ENCODE data around the gene FBXW4.

The FBXW4 gene

DNA sequence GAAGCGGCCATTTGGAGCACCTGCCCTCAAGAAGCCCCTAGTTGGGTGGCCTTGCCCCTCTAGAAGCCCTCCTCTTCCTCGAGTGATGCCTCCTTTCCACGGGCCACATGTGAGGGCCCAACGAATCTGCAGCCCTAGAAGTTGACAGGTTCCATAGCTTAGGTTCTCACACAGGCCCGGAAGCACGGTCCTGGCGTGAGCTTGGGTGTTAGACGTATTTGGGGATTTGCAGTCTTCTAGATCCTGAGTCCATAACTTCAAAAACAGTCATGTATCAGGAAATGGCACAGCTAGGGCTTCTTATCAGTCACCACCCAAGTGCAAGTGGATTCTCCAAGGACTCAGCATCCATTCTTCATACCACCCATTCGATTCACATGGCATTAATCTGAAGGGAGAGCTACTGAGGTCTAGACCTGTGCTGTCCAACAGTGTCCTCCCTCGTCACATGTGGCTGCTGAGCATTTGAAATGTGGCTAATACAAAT lies 477 bp upstream of the FBXW4 start:
- DNase-seq: no peak

DNA sequence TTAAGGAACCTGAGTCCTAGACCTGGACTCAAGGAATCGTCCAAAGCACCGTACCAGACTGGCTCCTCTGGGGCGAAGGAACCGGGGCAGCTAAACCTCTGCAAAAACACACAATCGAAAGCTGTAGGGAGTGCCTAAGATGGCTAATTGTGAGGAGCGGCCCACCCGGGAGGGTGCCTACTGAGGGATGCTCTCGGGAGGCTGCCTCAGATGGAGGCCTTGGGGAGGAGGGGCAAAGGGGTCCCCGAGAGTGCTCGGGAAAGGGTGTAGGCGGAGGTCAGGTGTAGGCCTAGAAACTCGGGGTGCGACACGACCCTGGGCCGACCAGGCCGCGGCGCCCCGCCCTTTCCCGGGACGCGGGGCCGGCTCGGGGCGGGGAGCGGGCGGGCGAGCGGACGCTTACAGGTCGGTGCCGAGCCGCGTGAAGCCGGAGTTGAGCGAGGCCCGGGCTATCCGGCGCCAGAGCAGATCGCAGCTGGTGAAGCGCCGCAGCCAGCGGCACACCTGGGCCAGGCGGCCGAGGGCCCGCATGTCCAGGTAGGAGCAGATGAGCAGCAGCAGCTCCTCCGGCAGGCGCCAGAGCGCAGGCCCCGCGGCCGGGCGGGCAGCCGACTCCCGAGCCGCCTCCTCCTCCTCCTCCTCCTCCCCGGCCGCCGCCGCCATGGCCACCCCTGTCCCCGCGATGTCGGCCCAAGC lies 844 bp downstream of the FBXW4 start:
- no peak for DNase-seq

DNA sequence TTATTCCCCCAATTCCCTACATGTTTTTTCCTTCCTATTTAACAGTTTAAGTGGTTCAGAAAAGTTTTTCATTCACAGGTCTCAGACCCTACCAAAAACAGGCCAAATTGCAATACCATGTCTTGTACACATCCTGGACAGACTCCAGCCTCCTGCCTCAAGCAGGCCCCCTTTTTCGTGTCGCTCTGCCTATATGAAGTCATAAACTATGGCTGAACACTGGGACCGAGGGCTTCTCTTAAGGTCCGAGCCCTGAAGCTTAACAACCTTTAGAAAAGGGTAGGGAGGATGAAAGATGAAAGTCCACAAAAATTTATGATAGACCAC lies 1.4 kb downstream of the FBXW4 start:
- DNase-seq: no peak

DNA sequence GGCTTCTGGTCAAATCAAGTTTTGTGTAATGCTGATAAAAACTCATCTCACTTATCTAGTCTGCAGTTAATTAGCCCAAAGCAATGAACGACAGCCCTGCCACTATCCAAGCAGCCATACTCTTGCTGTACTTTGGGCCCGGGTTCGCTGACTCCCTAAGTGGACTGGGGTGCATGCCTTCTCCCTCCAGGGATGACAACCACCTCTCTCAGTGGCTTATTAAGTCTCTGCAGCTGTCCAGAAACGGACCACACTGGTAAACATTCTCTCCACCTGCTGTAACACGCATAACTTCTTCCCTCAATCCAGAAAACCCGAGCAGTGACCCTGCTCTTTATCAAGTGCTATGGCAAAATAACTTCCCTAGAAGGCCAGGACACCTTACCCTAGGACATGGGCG lies 3.9 kb downstream of the FBXW4 start:
- no peak for DNase-seq

DNA sequence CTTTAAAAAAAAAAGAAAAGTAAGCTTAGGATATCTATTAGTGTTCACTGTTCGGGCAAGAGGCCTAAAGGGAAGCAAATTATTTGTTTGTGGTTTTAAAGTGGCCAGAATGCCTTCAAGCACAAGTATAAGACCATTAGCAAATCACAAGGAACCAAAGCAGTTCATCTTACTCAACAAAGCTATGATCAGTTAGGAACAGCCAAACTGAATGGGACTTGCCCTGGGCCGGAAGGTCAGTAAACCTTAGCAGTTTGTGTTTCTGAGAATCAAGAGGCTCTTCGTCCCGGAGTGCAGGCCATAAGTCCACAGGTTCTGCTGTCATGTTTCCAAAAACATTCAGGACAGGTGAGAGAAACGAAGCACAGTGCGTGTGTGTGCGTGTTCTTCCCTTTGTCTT lies 4.5 kb downstream of the FBXW4 start:
- DNase-seq: no peak

DNA sequence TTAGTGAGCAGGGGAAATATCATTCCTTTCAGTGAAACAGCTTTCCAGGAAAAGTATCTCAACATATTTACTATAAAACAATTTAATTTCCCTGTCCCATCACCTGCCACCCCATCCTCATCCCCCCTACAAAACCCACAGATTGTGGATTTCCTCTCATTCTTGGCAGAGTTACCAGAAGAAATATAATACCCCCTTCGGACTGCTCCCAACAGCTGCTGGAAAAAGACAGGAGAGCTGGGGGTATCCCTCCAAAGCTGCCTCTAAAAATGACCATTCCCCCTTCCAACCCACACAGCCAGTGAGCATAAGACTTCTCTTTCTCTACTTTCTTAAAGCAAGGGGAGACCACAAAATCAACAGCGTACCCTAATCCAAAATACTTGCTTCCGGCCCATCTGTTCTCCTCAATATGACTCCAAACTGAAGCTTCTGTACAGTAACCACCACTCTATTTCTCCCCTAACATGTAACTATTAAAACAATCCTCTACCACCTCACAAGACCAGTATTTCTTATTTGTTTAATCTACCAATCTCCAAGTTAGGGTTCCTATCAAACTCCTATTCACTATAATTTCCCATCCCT lies 7.8 kb downstream of the FBXW4 start:
- no peak for DNase-seq

DNA sequence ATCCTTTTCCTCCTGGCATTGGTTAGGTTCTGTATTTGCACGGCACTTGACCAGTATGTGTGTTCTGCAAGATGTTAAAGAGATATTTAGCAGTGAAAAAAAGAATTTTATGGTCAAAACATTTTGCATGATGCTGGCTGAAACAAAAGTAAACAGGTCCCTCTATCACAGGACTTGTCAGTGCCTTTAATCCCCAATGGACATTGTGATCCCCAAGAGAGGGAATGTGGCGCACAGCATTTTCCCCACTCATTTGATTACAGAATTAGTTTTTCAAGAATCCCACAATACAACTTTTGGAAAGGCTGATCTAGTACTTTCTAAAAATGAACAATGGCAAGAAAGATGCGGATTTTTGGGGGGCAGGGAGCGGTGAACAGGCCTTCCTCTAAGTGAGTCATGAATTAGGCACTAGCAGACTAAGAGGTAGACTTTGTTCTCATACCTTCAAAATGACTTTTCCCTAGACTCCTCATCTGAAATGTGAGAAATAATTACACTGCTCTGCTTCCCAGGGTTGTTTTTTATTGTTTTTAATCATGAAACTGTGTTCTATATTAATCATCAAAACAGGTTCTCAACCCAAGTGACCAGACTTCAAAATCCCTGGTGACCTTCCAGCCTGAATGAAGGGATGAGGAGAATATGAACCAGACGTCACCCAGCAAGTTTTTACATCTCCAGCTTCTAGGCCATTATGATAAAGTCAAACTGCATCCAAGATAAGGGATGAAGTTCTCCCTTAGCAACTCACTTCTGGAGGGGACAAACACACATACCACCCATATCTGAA lies 8.6 kb downstream of the FBXW4 start:
- DNase-seq: no peak

DNA sequence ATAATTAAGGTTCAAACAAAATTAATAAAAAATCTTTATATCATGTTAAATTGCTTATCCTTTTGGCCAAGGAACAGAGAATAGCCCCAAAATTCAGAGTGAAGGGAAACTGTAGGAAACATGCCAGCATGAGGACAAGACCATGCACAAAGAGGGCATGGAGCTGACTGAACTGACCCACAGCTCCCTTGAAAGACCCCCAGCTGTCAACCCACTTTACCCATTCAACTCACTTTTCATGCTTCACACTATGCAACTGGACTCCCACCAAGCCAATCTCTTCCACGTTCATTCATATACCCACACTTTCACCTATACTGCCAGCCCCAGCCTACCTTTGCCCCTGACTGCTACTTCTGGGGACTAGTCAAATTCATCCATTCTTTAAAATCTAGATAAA lies 10.2 kb downstream of the FBXW4 start:
- no peak for DNase-seq

DNA sequence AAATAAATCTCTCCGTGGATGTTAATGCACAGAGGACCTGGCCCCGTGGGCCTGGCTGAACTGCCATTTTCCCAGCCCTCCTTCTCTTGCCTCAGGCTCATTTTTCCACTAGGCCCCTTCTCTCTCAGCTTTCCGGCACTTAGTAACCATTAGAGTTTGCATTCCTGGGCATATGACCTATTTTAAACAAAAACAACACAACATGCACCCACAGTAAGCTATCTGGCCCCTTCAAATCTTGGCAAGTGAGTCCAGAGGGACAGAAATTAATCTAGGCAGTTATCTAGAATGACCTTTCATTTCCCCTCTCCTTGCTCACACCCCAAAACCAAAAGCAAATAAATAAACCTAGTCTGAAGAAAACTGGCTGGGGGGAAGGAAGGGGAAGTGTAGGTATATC lies 11.7 kb downstream of the FBXW4 start:
- DNase-seq: no peak

DNA sequence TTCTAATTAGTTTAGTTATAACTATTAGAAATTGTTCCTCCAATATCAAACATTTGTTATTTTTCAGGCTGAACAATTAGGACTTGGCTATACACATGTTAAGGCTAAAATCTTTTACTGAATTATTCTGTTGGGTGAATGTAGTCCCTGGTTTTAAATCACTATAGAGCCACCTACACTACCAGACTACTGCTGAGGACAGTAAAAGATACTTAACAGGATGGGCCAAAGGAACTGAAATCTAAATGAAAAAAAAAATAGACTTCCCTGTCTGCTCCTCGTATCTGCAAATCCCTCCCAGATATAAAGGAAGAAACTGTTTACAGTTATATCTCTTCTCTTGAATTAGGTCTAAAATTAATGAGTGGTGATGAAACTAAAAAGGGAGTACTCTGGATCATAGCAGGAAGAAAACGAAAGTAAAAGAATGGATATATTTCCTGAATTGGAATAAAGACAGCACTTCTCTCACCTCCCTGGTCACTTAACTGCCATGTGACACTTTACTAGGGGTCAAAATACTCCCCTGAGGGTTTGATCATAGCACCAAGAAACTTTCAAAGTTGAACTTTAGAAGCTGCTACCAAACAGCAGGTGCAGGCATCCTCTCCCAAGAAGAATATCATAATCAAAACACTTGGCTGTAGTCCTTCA lies 12.7 kb downstream of the FBXW4 start:
- DNase-seq: no peak

DNA sequence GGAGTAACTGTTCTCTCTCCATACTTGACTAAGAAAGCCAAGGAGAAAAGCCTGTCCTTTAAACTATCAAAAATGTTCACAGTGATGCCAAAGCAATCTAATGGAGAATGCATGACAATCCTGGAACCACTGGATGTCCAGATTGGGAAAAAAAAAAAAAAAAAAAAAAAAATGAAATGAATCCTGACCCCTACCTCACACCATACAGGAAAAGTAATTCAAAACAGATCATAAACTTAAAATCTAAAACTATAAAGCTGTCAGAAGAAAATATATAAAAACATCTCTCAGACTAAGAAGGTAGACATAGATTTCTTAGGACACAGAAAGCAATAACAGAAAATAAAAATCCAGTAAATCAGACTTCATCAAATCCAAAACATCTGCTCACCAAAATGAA lies 18.4 kb downstream of the FBXW4 start:
- DNase-seq: no peak

DNA sequence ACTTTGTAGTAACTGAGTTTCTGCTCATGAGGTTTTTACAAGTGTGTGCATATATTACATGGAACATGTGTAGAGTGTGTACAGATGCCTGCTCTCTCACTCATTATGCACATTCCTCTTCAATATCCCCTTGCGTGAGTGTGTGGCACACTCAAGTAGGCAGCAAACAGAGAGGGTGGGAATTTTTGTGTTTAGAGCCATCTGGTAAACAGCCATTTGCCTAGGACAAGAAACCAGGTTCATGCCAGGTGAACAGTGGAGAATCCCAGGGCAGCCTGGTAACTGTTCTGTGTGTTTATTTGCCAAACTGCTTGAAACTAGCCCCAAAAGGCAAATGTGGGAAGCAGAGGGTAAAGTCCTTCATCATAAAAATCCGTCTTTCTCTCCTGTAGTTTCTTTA lies 19.9 kb downstream of the FBXW4 start:
- no peak for DNase-seq

DNA sequence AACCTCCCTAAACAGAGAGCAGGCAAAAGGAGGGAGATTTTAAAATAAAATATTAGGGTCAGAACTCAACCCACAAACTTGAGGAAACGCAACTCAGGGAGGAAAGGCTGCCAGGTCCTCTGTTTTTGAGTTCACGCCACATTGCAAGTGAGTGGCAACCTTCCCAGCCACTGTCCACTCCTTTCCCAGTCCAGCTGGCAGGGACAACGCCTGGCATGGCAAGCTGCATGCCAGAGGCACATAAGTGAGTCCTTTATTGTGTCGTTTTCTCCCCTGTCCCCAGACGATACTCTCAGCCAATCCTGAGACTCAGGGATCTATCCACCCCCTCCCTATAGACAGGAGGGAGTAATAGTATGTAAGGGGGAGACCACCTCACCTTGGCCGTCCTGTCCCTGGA lies 22.4 kb downstream of the FBXW4 start:
- DNase-seq: no peak

DNA sequence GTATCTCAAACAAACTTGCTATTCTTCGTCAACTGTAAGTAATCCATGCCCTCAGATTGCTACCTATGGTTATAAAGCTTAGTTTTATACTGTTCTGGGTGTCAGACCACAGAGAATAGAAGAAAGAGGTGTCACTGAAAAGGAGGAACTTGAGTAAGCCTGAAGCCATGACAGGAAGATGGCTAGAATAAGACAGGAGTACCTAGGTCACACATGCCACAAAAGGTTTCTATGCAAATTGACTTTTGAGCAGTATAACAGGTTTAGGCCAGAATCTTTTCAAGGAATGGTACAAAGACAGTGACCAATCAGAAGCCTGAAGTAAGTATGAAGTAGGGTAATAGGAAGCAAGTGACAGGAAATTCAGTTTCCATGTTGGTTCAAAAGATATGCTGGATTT lies 23.5 kb downstream of the FBXW4 start:
- no peak for DNase-seq

DNA sequence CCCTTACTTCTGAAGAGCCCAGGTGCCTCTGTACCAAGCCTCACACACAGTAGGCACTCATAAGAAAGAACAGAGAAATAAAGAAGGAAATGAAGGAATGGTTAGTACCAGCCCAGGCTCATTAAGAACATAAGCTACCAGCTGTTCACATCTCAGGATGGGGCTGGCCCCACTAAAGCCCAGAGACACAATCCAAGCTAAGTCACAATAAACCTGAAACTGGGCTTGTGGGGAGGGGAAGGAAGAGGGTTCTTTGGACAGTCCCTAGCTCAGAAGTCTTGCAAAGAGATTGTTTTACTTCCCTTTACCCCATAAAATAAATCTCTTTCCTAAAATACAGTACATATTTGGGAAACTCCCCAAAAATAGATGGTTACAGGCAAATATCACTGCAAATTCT lies 24.3 kb downstream of the FBXW4 start:
- DNase-seq: no peak

DNA sequence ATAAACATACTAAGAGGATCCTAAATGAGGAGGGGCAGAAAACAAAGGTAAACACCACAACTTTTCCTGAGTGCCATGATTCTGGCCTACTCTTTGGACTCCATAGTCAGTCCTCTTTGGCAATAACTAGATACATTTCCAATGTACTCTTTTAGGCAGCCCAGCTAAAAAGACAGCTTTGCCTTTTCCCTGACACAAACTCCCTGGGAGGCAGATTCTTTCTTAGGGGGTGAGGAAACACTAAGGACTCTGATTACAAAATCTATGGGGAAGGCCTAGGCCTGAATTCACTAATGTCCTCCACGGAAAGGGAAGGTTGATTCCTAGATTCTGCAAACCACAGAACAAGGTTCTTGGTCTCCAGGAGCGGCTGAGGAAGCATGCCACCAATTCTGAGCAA lies 25.8 kb downstream of the FBXW4 start:
- no peak for DNase-seq

DNA sequence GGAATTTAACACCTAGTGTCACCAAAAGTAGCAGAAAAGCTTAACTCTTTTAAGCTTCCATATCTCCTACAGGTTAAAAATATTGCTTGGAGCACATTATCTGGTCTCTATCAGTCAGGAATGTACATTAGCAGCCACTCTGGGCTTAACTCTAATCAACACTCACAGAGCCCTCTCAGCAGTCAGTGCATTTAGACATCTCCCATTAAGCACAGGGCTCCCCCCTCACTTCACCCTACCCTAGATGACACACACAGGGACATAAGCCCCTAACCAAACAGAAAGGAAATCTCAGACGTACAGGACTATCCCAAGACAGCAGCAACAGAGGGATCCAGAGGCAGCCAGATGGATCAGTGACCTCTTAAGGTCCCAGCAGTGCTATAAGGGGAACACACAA lies 26.4 kb downstream of the FBXW4 start:
- no peak for DNase-seq

DNA sequence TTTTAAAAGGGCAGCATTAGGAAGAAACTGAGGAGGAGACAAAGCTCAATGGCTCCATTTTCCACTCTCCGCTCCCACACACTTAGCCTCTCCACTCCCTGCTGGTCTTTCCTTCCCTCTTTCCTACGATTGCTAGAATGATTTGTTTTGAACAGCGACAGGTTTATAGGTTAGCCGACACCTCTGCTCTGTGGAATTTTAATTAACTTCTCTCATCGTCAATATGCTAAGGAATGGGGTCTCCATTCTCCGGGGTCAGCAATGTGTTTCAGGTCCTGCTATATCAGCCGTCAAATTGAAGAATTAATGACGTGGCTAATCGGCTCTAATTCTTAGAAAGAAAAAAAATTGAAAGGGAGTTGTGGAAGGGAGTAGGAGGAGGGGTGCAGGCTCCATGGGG lies 28.9 kb downstream of the FBXW4 start:
- DNase-seq: no peak

DNA sequence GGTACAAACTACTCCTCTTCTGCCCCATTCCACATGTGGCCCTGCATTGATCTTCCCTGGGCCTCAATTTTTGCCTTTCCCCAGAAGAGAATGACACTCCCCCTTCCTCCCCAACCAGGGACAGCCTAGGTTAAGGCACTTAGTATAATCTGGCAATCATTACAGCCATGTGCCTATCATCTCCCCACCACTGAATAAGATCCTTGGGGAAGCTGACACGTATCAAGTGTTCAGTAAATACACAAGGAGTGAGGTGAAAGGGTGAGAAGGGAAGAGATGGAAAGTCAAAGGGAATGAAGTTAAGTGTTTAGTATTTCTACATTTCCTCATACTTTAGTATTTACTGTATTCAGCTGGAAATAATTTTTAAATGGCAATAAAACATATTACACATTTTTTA lies 31.9 kb downstream of the FBXW4 start:
- DNase-seq: no peak

DNA sequence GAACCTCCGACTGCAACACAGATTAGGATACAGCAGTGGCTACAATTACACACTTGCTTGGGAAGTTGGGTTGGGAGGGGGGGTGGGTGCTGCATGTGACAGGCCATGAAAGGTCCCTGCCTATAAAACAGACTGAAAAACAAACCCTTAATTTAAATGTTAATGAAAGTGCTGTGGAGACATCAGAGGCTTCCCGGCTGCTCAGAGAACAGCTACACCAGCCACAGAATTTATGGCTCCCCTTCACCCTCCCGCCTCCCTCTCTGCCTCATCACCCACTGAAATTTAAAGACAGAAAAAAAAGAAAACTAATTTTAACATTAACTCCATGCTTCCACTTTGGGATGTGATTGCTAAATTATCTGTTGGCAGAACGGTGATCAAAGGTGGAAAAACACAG lies 34.7 kb downstream of the FBXW4 start:
- DNase-seq: no peak

DNA sequence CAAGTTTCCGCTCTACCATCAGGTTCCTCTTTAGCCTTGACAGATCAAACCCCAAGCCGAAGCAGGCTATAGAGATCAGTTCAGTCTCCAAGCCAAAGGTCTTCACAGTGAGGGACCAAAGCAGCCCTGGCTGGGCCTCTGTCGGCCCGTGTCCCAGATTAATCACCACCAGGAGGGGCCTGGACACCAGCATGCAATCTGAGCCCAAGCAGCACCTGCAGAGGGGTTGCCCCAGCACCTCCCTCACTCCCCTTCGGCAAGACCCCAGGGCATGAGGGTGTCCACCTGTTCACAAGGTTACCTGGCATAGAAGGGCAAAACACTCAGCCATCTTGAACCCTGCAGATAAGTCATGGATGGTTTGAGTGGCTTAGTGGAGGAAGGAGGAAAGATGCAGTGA lies 36.0 kb downstream of the FBXW4 start:
- no peak for DNase-seq

DNA sequence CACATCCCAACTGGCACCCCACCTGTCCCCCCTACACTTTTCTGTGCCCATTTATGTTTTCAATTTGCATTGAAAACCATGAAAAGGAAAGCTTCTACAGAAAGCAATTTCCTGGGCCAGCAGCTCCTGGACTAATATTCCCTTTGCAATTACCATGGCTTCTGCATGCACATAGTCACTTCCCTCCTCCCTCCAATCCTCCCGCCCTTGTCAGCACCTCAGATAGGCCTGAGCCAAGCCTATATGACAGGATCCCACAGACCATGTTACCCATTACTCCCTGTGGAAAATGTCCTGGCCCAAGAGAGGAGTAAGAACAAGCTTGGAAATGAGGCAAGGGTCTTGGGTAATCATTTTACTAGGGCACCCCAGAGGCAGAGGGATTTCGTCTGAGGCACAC lies 38.1 kb downstream of the FBXW4 start:
- no peak for DNase-seq

DNA sequence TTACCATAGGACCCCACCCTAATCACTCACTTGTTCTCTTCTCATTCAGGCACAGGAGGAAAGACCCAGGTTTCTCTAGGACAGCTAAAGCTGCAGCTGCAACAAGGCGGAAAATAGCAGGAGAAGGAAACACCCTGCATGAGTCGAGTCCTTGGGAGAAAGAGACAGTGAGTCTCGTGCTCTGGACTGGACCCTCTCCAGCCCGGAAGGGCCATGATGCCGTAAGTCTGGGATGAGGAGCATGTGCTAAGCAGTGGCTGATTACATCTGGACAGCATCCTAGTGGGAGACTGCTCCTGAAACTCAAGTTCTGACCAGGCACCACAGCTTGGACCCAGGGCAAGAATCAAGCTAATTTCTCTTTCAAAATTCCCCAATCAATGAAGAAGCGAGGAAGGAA lies 39.4 kb downstream of the FBXW4 start:
- DNase-seq: no peak

DNA sequence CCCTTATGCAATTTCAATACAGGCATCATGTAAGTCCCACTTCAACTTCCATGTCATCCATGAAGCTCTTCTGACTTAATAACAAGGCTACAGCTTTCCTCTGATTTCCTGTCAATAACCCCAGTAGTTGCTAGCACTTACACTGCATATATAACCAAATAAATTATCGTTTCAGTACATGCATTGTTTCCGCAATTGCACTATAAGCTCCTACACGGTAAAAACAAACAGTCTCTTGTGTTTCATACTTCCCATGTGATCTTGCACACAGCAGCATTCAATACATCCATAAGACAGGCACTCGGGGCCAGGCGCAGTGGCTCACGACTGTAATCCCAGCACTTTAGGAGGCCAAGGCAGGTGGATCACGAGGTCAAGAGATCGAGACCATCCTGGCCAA lies 41.4 kb downstream of the FBXW4 start:
- DNase-seq: no peak

Data from activated CD8-positive, alpha-beta memory T cell treated with anti-CD3 and anti-CD28 coated beads for 24 hours (primary cell).